B cell (primary cell): ENCODE data around the gene TNFAIP8L3. TPM values are rescaled to one million over a fixed set of nuclear protein-coding genes. Genes with fewer than 3 reads are reported as not detected.

Experiments
- ATAC-seq: fragments of 200-7000 bp; cut with Tn5 transposase; one replicate; pipeline ENCODE4 v1.10.0; 2021; ENCODE audit warnings: low read depth, mild to moderate bottlenecking, moderate number of reproducible peaks, moderate library complexity
- CTCF ChIA-PET: fragments of 350-600 bp; sonication (Branson Sonifier 250); formaldehyde crosslinking; loops from one replicate; lab custom pipeline; 2021; ENCODE audit warnings: antibody characterized with exemption, inconsistent platforms; lab: Charles Lee
- POLR2A ChIA-PET: fragments of 350-600 bp; sonication (Branson Sonifier 250); formaldehyde crosslinking; loops from one replicate; lab custom pipeline; 2021; ENCODE audit warnings: antibody characterized with exemption; lab: Charles Lee
- DNase-seq: peaks from one replicate; pipeline ENCODE4 v3.0.0; 2013
- H2AFZ ChIP-seq: 2 replicates; pipeline ENCODE4 v1.6.1; 2012; ENCODE audit warnings: mild to moderate bottlenecking, low read depth, low read length; ENCODE audit not compliant: insufficient read depth, poor library complexity, severe bottlenecking
- H3K27ac ChIP-seq, 2 donors: 1 replicate in 1 of 2; 2 replicates in 1 of 2; pipeline ENCODE4 v1.5.1; 2012 to 2013; ENCODE audit warnings: low read length in 2 of 2, mild to moderate bottlenecking in 2 of 2, moderate library complexity in 1 of 2
- H3K27me3 ChIP-seq, 4 experiments: fragments of 200-600 bp in 1 of 4; sonication (generic) in 1 of 4; replicated peaks in 1 of 4; 1 replicate in 2 of 4; 2 replicates in 2 of 4; pipeline versions ENCODE4 v1.6.1 to v1.7.0; 2013 to 2016; ENCODE audit warnings: low read length in 3 of 4, mild to moderate bottlenecking in 2 of 4, mixed read lengths in 1 of 4, moderate library complexity in 1 of 4; ENCODE audit not compliant: insufficient read depth in 4 of 4, control insufficient read depth in 3 of 4; ENCODE audit errors: control extremely low read depth in 1 of 4
- H3K36me3 ChIP-seq, 2 experiments: replicated peaks in 1 of 2; 1 replicate in 1 of 2; 2 replicates in 1 of 2; pipeline versions ENCODE4 v1.6.1 to v1.7.1; 2013; ENCODE audit warnings: low read length in 1 of 2; ENCODE audit not compliant: insufficient read depth in 2 of 2, control insufficient read depth in 1 of 2; ENCODE audit errors: control extremely low read depth in 1 of 2, extremely low read depth in 1 of 2
- H3K4me1 ChIP-seq, 2 donors: fragments of 200-600 bp in 1 of 2; sonication (generic) in 1 of 2; 1 replicate in 1 of 2; 2 replicates in 1 of 2; pipeline versions ENCODE4 v1.5.1 to v1.6.1; 2013 to 2017; ENCODE audit warnings: low read length in 2 of 2; ENCODE audit not compliant: control insufficient read depth in 2 of 2, insufficient read depth in 2 of 2
- H3K4me2 ChIP-seq: replicated peaks from 2 replicates; pipeline ENCODE3; 2012; ENCODE audit warnings: mild to moderate bottlenecking, low read depth, low read length; ENCODE audit not compliant: poor library complexity, severe bottlenecking
- H3K4me3 ChIP-seq, 5 experiments: fragments of 200-600 bp in 1 of 5; sonication (generic) in 1 of 5; 1 replicate in 3 of 5; 2 replicates in 2 of 5; pipeline versions ENCODE4 v1.5.1 to v1.7.0; 2011 to 2016; ENCODE audit warnings: low read length in 4 of 5, mild to moderate bottlenecking in 4 of 5, low read depth in 2 of 5, control low read depth in 1 of 5, moderate library complexity in 1 of 5; ENCODE audit not compliant: insufficient read depth in 1 of 5; ENCODE audit errors: control extremely low read depth in 1 of 5, extremely low read depth in 1 of 5
- H3K79me2 ChIP-seq: fragments of 200-600 bp; sonication (generic); one replicate; pipeline ENCODE4 v1.6.0; 2016; ENCODE audit warnings: low read length; ENCODE audit not compliant: control insufficient read depth, insufficient read depth
- H3K9ac ChIP-seq: fragments of 200-600 bp; sonication (generic); 2 replicates; pipeline ENCODE4 v1.6.1; 2017; ENCODE audit warnings: mild to moderate bottlenecking, low read length, moderate library complexity
- H3K9me3 ChIP-seq, 3 donors: one replicate each; pipeline versions ENCODE4 v1.6.1 to v1.7.1; 2013; ENCODE audit warnings: low read length in 2 of 3; ENCODE audit not compliant: control insufficient read depth in 2 of 3, insufficient read depth in 1 of 3; ENCODE audit errors: control extremely low read depth in 1 of 3
- H4K20me1 ChIP-seq: 2 replicates; pipeline ENCODE4 v1.6.0; 2012; ENCODE audit warnings: mild to moderate bottlenecking, low read length; ENCODE audit not compliant: insufficient read depth, control insufficient read depth, poor library complexity, severe bottlenecking
- H3K27ac Mint-ChIP-seq: one replicate; pipeline ENCODE4 v1.8.0; 2021; ENCODE audit warnings: mixed read lengths
- H3K27me3 Mint-ChIP-seq: one replicate; pipeline ENCODE4 v1.8.0; 2021; ENCODE audit warnings: mixed read lengths
- H3K4me1 Mint-ChIP-seq: one replicate; pipeline ENCODE4 v1.8.0; 2021; ENCODE audit warnings: mixed read lengths
- H3K4me3 Mint-ChIP-seq: one replicate; pipeline ENCODE4 v1.8.0; 2021; ENCODE audit warnings: mixed read lengths
- H3K9me3 Mint-ChIP-seq: one replicate; pipeline ENCODE4 v1.8.0; 2022; ENCODE audit warnings: mixed read lengths; ENCODE audit not compliant: insufficient read depth
- CTCF ChIP-seq: fragments of 200-600 bp; IDR thresholded peaks from one replicate; pipeline ENCODE4 v1.8.0; 2022; ENCODE audit warnings: antibody characterized with exemption, mild to moderate bottlenecking
- EZH2 ChIP-seq: IDR thresholded peaks from 2 replicates; pipeline ENCODE4 v1.6.1; 2012; ENCODE audit warnings: borderline replicate concordance, low read depth, mild to moderate bottlenecking, moderate library complexity, low read length; ENCODE audit not compliant: insufficient read depth, poor library complexity, severe bottlenecking
- WGBS: methylation state at CpG from one replicate; pipeline ENCODE4 v1.1.5; 2013; ENCODE audit warnings: missing lambda C conversion rate; ENCODE audit not compliant: insufficient coverage; 5-methylcytosine and 5-hydroxymethylcytosine counted together
- intact Hi-C: fragments of 100-400 bp; cut with micrococcal nuclease; formaldehyde crosslinking; loops from one replicate; pipeline ENCODE4 v1.10.0; 2022
- polyA plus RNA-seq: library from polyadenylated mRNA; depleted of rRNA; stranded (reverse); fragments of >200 nt; gene quantifications from 2 replicates; pipeline ENCODE4 v1.2.3, GENCODE V29; 2012
- total RNA-seq, 2 donors: library from RNA; stranded (reverse); fragments of 120-200 nt in 1 of 2; gene quantifications; 1 replicate in 1 of 2; 2 replicates in 1 of 2; pipeline versions ENCODE4 v1.2.3 to v1.2.4, GENCODE V29; 2013 to 2022

TNFAIP8L3 gene
- total and polyA plus RNA-seq, 2 donors (not counting 1 experiment from before 2014, with no cell fraction given) = not detected

- H3K4me1 Mint-ChIP-seq = no peaks in the 10 kb centered on the region
- H3K79me2 ChIP-seq = no peaks in the 10 kb centered on the region
- no peak for DNase-seq
- H2AFZ ChIP-seq = no peak overlapping the region
- peaks cover 3% of the 10 kb centered on the region for H3K9me3 Mint-ChIP-seq
- no peak overlapping the region for H3K9ac ChIP-seq
- H3K27me3 ChIP-seq = peaks cover 0 to 6% (median 2%) of the 10 kb centered on the region in 4 experiments
- no peak overlapping the region for H3K4me3 Mint-ChIP-seq
- no peak overlapping the region for H3K27ac ChIP-seq
- ChIA-PET CTCF (no interaction called here), POLR2A (no interaction called here)
- no peak for ATAC-seq
- intact Hi-C loops = no loop called here
- H3K4me3 ChIP-seq = no peak overlapping the region
- no peaks in the 10 kb centered on the region for H4K20me1 ChIP-seq
- H3K9me3 ChIP-seq = peaks cover 0 to 2% (median 0%) of the 10 kb centered on the region in 3 donors
- TF ChIP-seq CTCF = no peak
- TF ChIP-seq EZH2 = no peak
- H3K36me3 ChIP-seq = no peaks in the 10 kb centered on the region
- H3K4me2 ChIP-seq = no peak overlapping the region
- 85% methylated on average over 4 of the region's 5 CpGs for WGBS
- no peak overlapping the region for H3K27ac Mint-ChIP-seq
- no peaks in the 10 kb centered on the region for H3K4me1 ChIP-seq
- peaks cover 29% of the 10 kb centered on the region for H3K27me3 Mint-ChIP-seq
Observed at GRCh38 chr15:51114437-51115119, 19.9 kb upstream of the TNFAIP8L3 start.

GRCh38 chr15:51112078-51112477 lies 17.4 kb upstream of the TNFAIP8L3 start:
- Mint-ChIP-seq H3K4me3 (no peak overlapping the region), H3K9me3 (no peaks in the 10 kb centered on the region), H3K4me1 (no peaks in the 10 kb centered on the region), H3K27ac (no peak overlapping the region), H3K27me3 (peaks cover 18% of the 10 kb centered on the region)
- Histone ChIP-seq H3K27me3 (peaks cover 0 to 3% (median 0%) of the 10 kb centered on the region in 4 experiments), H3K27ac (no peak overlapping the region), H3K4me3 (no peak overlapping the region), H3K4me2 (no peak overlapping the region), H2AFZ (no peak overlapping the region), H3K79me2 (no peaks in the 10 kb centered on the region), H3K9ac (no peak overlapping the region), H4K20me1 (no peaks in the 10 kb centered on the region), H3K36me3 (no peaks in the 10 kb centered on the region), H3K9me3 (no peaks in the 10 kb centered on the region), H3K4me1 (no peaks in the 10 kb centered on the region)
- intact Hi-C loops = no loop called here
- ATAC-seq (no peak), DNase-seq (no peak)
- TF ChIP-seq EZH2 = no peak
- TF ChIP-seq CTCF = no peak
- ChIA-PET POLR2A (no interaction called here), CTCF (no interaction called here)
- WGBS = no CpG with 5 or more reads among the region's 1 CpG
